Fibroblast of mammary gland (primary cell): ENCODE measurements around the gene CCAR1.
"Not testable (repeated sequence)": the region's sequence is repeated elsewhere in the genome, so short reads cannot be mapped to it uniquely, and the experiment has no call there.

ENCODE experiments used
- DNase-seq: peaks from one replicate; pipeline ENCODE4 v3.0.0-alpha.2; 2010; ENCODE audit warnings: low read depth
- H3K4me3 ChIP-seq: 2 replicates; pipeline ENCODE4 v1.5.1; 2011; ENCODE audit warnings: low read depth, mild to moderate bottlenecking, low read length, moderate library complexity; ENCODE audit not compliant: control insufficient read depth
- CTCF ChIP-seq: conservative IDR thresholded peaks from 2 replicates; pipeline ENCODE4 v1.5.1; 2011; ENCODE audit warnings: low read depth, low read length, inconsistent platforms; ENCODE audit not compliant: control insufficient read depth, insufficient read depth

CCAR1 gene

GRCh38 chr10:68734349-68734748 lies 13.3 kb downstream of the CCAR1 start:
- no peak for DNase-seq
- no peak overlapping the region for H3K4me3 ChIP-seq
- no peak for TF ChIP-seq CTCF

- TF ChIP-seq CTCF: no peak
- no peak for DNase-seq
- no peak overlapping the region for H3K4me3 ChIP-seq
Observed at GRCh38 chr10:68735119-68735518, 14.1 kb downstream of the CCAR1 start.

- DNase-seq, H3K4me3 ChIP-seq: not testable (repeated sequence)
Observed at GRCh38 chr10:68735739-68736138, 14.7 kb downstream of the CCAR1 start.

GRCh38 chr10:68740676-68741075 lies 19.6 kb downstream of the CCAR1 start:
- not testable (repeated sequence) for DNase-seq, H3K4me3 ChIP-seq

- no peak for DNase-seq
- TF ChIP-seq CTCF: no peak
- no peak overlapping the region for H3K4me3 ChIP-seq
Observed at GRCh38 chr10:68742397-68742796, 21.4 kb downstream of the CCAR1 start.

GRCh38 chr10:68752711-68753350 lies 31.8 kb downstream of the CCAR1 start:
- H3K4me3 ChIP-seq: no peak overlapping the region
- no peak for TF ChIP-seq CTCF
- no peak for DNase-seq

GRCh38 chr10:68756246-68756645 lies 35.2 kb downstream of the CCAR1 start:
- no peak overlapping the region for H3K4me3 ChIP-seq
- DNase-seq: no peak
- TF ChIP-seq CTCF: no peak

GRCh38 chr10:68756766-68757165 lies 35.7 kb downstream of the CCAR1 start:
- no peak overlapping the region for H3K4me3 ChIP-seq
- DNase-seq: no peak
- TF ChIP-seq CTCF: no peak
